Measurements from ENCODE around the gene HBZ. TPM values are rescaled to one million over a fixed set of nuclear protein-coding genes. Genes with fewer than 3 reads are reported as not detected.

HBZ gene
- total RNA-seq, 1 experiment from 2014 or later = not detected

- intact Hi-C loops (cut with micrococcal nuclease) = no loop called here
- Histone ChIP-seq H3K9ac (ENCODE audit: low read length) (no peak overlapping the region), H3K79me2 (ENCODE audit: insufficient read depth, low read length) (no peaks in the 10 kb centered on the region), H3K27ac (ENCODE audit: low read depth, low read length) (no peak overlapping the region), H3K4me3 (replicated peaks in 1 of 2; ENCODE audit: low read depth in 1 of 2, low read length in 2 of 2) (peak overlapping the region in 1 of 2 experiments; percentile 52; a peak in 2 of 4 replicates), H3K27me3 (ENCODE audit: insufficient read depth, low read length) (no peaks in the 10 kb centered on the region), H3K36me3 (ENCODE audit: control insufficient read depth in 1 of 2, insufficient read depth in 2 of 2, low read length in 2 of 2) (no peaks in the 10 kb centered on the region), H3K9me2 (ENCODE audit: insufficient read depth) (no peaks in the 10 kb centered on the region), H2AFZ (ENCODE audit: low read depth, low read length, poor library complexity, severe bottlenecking) (no peak overlapping the region), H4K20me1 (ENCODE audit: insufficient read depth) (no peaks in the 10 kb centered on the region), H3K9me3 (ENCODE audit: control insufficient read depth in 1 of 2, insufficient read depth in 1 of 2, low read depth in 1 of 2, low read length in 2 of 2) (no peaks in the 10 kb centered on the region), H3K4me1 (ENCODE audit: control insufficient read depth in 1 of 2, insufficient read depth in 2 of 2, low read length in 2 of 2) (peaks cover 5 to 9% of the 10 kb centered on the region in 2 experiments; a peak in 3 of 4 replicates), H3K4me2 (ENCODE audit: low read length) (peak overlapping the region; percentile 88)
- CTCF ChIA-PET = no interaction called here
- no TSS peak for BruUV-seq (replicated peaks)
- no peak for ATAC-seq
- no peak for DNase-seq (ENCODE audit: low read depth, low spot score)
- no peak for TF ChIP-seq JUND (IDR thresholded peaks at IDR 0.05)
- TF ChIP-seq RAD21 (IDR thresholded peaks at IDR 0.05; ENCODE audit: low read depth) = no peak
- TF ChIP-seq ZNF274 (IDR thresholded peaks at IDR 0.05; ENCODE audit: low read depth, low read length) = no peak
- TF ChIP-seq CEBPB (IDR thresholded peaks at IDR 0.05; ENCODE audit: low read depth) = no peak
- no peak for TF ChIP-seq EZH2 (IDR thresholded peaks at IDR 0.05)
- TF ChIP-seq EGR1 (IDR thresholded peaks at IDR 0.05; ENCODE audit: low read depth) = no peak
- TF ChIP-seq MAX (IDR thresholded peaks at IDR 0.05) = no peak
- no peak for TF ChIP-seq SP1 (IDR thresholded peaks at IDR 0.05; ENCODE audit: low read depth)
- no peak for TF ChIP-seq POLR2AphosphoS5 (IDR thresholded peaks at IDR 0.05; ENCODE audit: low read depth, low read length)
- TF ChIP-seq REST (IDR thresholded peaks at IDR 0.05; ENCODE audit: low read depth) = no peak
- no peak for TF ChIP-seq ZBTB33 (IDR thresholded peaks at IDR 0.05; ENCODE audit: extremely low read depth, insufficient replicate concordance, low read length)
- no peak for TF ChIP-seq ATF3 (IDR thresholded peaks at IDR 0.05)
- no peak for TF ChIP-seq ELF1 (IDR thresholded peaks at IDR 0.05; ENCODE audit: borderline replicate concordance, low read depth)
- TF ChIP-seq ZFX (IDR thresholded peaks at IDR 0.05) = no peak
- TF ChIP-seq CTCF (IDR thresholded peaks at IDR 0.05 in 2 of 3, conservative IDR thresholded peaks at IDR 0.05 in 1 of 3; ENCODE audit: borderline replicate concordance in 1 of 3, insufficient read depth in 1 of 3, low read depth in 2 of 3, low read length in 2 of 3) = no peak
- no peak for TF ChIP-seq SRF (IDR thresholded peaks at IDR 0.05; ENCODE audit: low read depth)
- TF ChIP-seq CBX3 (IDR thresholded peaks at IDR 0.05; ENCODE audit: low read depth) = no peak
- RAD21 ChIA-PET (ENCODE audit: low non-redundant PET in 1 of 2, low total read pairs in 2 of 2, uncharacterized antibody in 2 of 2, unreplicated experiment in 2 of 2) = no interaction called here
- POLR2A ChIA-PET = no interaction called here
These were observed 2.6 kb downstream of the HBZ start for GRCh38 chr16:155031-155398.

All from HCT116 (cell line).